Nucleus accumbens (tissue), 56 donors: ENCODE measurements around the gene NCKAP5.

Source experiments
- DNase-seq, 56 donors: peaks; one replicate each; lab custom pipeline; 2025; lab: John Stamatoyannopoulos, UW

The NCKAP5 gene

GRCh38 chr2:133409581-133410285 lies 158.5 kb downstream of the NCKAP5 start:
- no peak for DNase-seq

- DNase-seq: no peak
Measured at GRCh38 chr2:133408671-133409070, 159.6 kb downstream of the NCKAP5 start.

DNA sequence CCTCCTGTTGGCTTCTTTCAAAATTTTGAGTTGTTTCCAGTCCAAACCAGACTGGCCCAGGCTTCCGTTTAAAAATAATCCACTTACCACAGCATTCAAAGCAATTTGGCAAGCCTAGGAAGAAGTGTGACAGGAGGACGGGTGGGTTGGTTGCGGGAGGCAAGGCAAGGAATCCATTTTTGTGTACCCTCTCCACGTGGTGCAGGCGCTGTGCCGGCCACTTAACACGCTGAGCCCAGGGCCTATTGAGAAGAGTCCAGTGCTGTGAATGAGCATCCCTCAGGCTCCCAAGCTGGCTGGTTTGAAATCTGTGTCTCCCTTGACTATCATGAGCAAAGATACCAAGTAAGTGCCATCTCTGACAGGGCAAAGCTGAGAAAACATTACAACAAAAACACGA lies 160.9 kb downstream of the NCKAP5 start:
- peak in 1 of 56 donors; percentile 1 for DNase-seq

DNA sequence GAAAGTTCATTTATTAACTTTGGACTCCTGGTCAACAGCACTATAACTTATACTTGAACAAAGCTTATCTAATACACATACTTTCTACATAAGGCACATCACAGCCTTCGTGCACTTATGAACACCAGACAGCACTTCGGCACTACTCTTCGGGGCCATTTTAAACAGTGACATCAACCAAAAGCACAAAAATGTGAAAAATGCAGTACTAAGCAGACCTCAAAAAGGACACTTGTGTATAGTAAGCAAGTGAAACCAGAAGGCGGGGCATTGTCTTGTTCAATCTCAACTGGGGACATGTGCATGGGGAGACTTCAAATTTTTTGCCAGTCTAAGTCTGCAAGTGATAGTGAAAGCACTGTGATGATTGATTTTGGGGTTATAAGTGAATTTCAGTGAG lies 163.0 kb downstream of the NCKAP5 start:
- no peak for DNase-seq

- no peak for DNase-seq
Measured at GRCh38 chr2:133400411-133400810, 167.9 kb downstream of the NCKAP5 start.

GRCh38 chr2:133393895-133394294 lies 174.4 kb downstream of the NCKAP5 start:
- DNase-seq: no peak

DNA sequence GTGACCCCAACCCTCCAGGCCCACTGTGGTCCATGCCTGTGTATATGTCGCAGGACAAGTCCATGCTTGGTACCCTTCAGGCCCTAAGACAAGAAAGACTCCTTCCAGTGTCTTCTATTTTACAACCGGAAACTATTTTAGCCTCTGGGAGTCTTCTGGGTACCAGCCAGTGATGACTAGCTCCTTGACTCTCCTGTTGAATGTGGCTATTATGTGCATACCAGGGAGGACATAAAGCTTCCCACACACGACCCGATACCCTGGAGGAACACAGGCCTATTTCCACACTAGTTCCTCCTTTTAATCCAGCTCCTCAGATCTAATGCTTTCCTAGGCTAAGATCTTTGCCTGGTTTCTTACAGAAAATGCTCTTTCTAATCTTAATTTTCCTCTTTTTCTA lies 178.1 kb downstream of the NCKAP5 start:
- no peak for DNase-seq

- no peak for DNase-seq
Measured at GRCh38 chr2:133389569-133389968, 178.7 kb downstream of the NCKAP5 start.

DNA sequence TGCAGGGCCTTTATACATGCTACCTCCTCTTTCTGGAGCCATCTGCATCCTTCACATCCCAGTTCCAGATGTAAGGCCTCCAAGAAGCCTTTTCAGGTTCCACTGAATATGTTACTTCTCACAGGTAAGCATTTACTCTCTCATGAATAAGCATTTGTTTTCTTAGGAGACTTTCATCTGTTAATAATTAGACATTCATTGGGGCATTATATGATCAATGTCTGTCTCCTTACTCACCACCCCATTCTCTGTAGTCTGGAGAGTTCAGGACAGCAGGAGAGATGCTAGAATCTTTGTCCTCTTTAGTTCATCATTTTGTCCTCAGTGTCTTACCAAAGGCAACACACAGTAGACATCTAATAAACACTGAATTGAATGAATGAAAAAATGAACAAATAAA lies 185.7 kb downstream of the NCKAP5 start:
- DNase-seq: no peak

DNA sequence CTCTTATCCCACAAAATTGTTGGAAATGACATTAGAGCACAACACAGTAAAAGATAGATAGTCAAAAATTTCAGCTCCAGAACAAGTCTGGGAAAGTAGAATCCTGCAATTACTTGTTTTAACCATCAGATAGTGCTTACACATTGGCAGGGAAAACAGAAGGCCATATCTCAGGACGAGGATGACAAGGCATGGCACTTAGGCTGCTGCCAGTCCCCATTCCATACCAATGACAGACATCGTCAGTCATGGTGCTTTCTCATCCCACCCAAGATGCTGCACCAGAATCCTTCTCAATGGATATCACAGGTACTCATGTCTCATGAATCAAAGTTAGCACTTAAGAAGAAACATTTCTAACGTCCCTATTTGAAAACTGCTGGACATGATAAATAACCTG lies 187.3 kb downstream of the NCKAP5 start:
- no peak for DNase-seq

DNA sequence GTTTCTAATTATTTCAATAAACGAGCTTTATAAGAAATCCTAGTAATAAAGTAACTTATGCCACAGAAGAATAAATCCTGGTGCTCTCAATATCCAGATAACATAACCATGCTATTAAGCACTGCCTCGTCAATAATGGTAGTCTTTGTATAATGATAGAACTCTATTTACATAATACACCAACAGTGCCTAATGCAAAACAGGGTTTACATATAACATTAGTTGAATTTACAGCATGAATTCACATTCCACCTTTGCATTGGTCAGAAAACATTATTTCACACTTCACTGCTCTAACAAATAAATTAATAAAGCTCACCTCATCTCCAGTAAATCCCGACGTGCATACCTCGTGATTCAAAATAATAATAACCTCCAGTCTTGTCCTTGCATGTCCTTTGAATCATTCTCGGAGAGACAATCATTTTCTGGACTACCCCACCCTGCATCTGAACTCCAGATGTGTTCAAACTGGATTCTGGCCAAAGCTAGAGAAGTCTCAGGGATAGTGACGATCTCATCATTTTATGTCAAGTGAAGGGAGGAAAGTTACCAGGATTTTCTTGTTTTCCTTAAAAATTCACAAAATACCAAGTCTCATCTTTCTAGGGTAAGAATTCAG lies 189.2 kb downstream of the NCKAP5 start:
- DNase-seq: no peak

DNA sequence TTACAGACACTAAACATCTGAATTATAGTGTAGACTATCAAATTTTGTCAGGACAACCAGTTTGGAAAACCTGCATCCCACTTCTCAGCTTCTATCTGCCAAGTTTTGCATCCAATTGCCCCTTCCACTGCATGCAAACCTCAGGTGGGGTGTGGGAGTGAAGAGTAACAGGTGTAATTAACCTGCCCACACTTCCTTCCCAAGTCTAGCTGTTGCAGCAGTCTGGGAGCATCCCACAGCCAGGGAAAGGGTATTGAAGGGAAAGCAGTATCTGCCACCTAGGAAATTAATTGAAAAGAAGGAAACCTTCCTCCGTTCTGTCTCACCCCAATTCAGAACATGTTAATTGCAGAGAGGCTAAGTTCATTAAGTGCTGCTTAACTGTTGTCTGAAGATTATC lies 189.9 kb downstream of the NCKAP5 start:
- DNase-seq: peak in 8 of 56 donors; percentile 1 to 25 (median 4)

DNA sequence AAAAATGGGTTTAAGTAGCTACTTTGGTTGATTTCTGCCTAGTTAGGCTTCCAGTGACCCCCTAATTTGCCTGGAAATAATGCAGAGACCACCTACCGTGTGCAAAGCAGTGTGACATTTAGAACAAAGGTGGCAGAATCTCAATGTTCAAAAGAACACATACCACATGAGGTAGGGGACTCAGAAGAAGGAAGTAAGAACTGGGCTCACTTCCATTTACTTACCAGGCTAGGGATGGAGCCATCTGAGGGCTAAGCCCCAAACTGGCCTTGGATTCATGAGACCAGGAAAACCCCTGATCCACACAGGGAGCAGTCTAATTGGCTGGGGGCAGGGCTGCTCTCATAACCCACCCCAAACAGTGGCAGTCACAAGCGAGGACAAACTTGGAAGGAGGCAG lies 190.7 kb downstream of the NCKAP5 start:
- no peak for DNase-seq

DNA sequence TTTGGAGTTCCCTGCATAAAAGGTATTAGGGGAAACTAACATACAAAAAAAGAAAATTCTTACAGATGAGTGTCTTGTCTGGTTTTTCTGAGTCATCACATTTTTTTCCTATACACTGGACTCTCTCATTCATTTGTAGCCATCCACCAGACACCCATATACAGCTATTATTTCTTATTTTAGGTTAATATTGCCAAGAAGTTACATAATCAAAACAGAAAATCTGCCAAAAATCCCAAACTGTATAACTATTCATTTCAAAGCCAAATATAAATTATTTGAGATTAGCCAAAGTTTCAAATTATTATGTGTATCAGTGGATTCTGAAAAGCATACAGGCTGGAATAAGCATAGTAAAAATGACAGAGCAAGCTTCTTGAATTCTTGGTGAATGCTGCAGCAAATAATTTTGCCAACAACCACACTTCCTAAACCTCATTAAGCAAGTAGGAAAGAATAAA lies 191.2 kb downstream of the NCKAP5 start:
- DNase-seq: no peak

DNA sequence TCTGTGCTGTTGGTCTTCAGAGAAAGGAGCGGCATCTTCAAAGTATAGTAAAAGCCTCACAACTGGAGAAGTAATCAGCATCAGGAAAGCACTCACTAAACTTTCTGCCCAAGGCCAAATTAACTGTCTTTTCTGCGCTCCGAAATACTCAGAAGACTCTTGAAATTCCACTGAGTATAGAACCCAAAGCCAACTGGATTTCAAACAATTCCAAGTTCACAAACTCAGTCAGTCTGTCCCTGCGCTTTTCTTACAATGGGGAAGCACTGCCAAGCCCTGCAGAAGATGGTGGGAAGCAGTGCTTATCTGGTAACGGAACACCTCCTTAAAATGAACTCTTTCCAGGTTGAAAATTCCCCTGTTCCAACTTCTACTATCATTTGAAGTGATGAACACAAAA lies 193.5 kb downstream of the NCKAP5 start:
- DNase-seq: no peak

- DNase-seq: no peak
Measured at GRCh38 chr2:133371286-133371685, 197.0 kb downstream of the NCKAP5 start.

DNA sequence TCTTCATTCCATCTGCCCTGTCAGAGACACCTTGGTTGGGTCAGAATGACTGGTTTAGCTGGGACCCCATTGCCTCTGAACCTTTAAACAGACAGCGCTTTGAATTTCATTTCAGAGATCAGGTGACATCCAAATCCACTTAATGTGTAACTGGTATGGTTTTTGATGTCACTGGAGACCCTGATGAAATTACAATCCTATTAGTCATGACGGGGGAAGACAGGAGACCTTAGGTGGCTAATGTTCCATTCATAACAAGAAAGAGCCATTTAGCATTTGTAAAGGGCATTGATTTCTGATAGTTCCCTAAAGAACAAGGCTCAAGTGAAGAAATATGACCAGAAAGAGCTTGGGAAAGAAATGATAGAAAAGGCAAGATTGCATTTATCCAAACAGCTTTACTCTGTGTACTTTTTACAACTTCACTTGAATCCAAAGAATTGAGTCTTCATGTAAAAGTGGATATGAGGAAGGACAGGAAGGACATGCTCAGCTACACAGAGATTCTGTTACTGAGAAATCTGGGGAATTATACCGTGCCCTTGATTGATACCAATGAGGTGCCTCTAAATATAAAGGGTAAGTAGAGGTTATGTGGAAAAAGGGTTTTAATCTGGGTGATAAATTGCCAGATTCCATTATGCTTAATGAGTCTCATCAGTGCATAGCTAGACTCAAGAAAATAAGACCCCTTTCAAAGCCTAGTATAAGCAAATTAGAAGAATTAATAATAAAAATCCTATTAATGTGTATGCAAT lies 198.2 kb downstream of the NCKAP5 start:
- DNase-seq: no peak

- DNase-seq: no peak
Measured at GRCh38 chr2:133365117-133365516, 203.1 kb downstream of the NCKAP5 start.

- no peak for DNase-seq
Measured at GRCh38 chr2:133364636-133365035, 203.6 kb downstream of the NCKAP5 start.

DNA sequence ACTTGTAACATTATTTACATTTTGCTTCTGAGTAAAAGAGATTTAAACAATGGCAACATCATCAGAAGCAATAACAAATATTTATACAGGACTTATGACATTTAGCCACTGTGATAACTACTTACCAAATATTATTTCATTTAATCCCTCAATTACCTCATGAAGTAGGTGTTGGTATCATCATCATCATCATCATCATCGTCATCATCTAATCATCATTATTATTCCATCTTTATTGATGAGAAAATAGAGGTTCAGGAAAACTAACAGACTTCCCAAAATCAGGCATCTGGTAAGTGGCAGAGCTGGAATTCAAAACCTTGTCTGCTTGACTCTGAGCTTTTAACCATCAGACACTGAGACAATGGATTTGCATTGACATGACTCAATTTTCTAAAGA lies 204.4 kb downstream of the NCKAP5 start:
- no peak for DNase-seq

- peak in 1 of 56 donors; percentile 6 for DNase-seq
Measured at GRCh38 chr2:133362061-133362476, 206.2 kb downstream of the NCKAP5 start.

- no peak for DNase-seq
Measured at GRCh38 chr2:133360882-133361281, 207.4 kb downstream of the NCKAP5 start.
